Measurements from ENCODE around the gene TUBB8B.
"Not testable (repeated sequence)": the region's sequence is repeated elsewhere in the genome, so short reads cannot be mapped to it uniquely, and the experiment has no call there.

Gene TUBB8B

GRCh38 chr18:13177-13576 lies 36.2 kb downstream of the TUBB8B start:
- not testable (repeated sequence) for H3K4me2 ChIP-seq (ENCODE audit: insufficient read depth, low read length, poor library complexity, severe bottlenecking); H3K36me3 ChIP-seq (replicated peaks in 1 of 2; ENCODE audit: control insufficient read depth in 2 of 2, insufficient read depth in 2 of 2, low read length in 2 of 2); H2AK5ac ChIP-seq (ENCODE audit: low read depth, low read length); H3K4me3 ChIP-seq (ENCODE audit: low read length in 2 of 2); H4K91ac ChIP-seq (ENCODE audit: low read depth, low read length, poor library complexity); DNase-seq (ENCODE audit: low spot score); H3K18ac ChIP-seq (ENCODE audit: low read length); H2AFZ ChIP-seq (ENCODE audit: low read length); H3K9me3 ChIP-seq (replicated peaks in 1 of 2; ENCODE audit: control insufficient read depth in 2 of 2, insufficient read depth in 1 of 2, low read depth in 1 of 2, low read length in 2 of 2); H2BK15ac ChIP-seq (ENCODE audit: low read length); H3K27ac ChIP-seq (replicated peaks; ENCODE audit: low read length); H3K27me3 ChIP-seq (ENCODE audit: control insufficient read depth in 3 of 3, insufficient read depth in 3 of 3, low read depth in 1 of 3, low read length in 3 of 3); H3K23ac ChIP-seq (ENCODE audit: low read depth, low read length, poor library complexity); H3K4me1 ChIP-seq (ENCODE audit: control insufficient read depth in 2 of 2, insufficient read depth in 1 of 2, low read depth in 1 of 2, low read length in 2 of 2); H3K14ac ChIP-seq (ENCODE audit: low read length); H4K8ac ChIP-seq (ENCODE audit: low read depth, low read length); H3K79me1 ChIP-seq (ENCODE audit: low read depth, low read length); H2BK5ac ChIP-seq (ENCODE audit: low read length); H2BK12ac ChIP-seq (ENCODE audit: low read length); H3K4ac ChIP-seq (ENCODE audit: low read length); H2BK120ac ChIP-seq (ENCODE audit: low read depth, low read length); H3K9ac ChIP-seq (ENCODE audit: low read depth, low read length, poor library complexity)
- no CpG with 5 or more reads among the region's 6 CpGs for WGBS, 2 donors (ENCODE audit: extremely low coverage in 2 of 2, insufficient read length in 2 of 2, insufficient replicate concordance in 1 of 2)

- H2BK12ac ChIP-seq (ENCODE audit: low read length); H3K4me3 ChIP-seq (ENCODE audit: low read length in 2 of 2); H3K4ac ChIP-seq (ENCODE audit: low read length); H2BK120ac ChIP-seq (ENCODE audit: low read depth, low read length); H3K79me1 ChIP-seq (ENCODE audit: low read depth, low read length); H3K4me2 ChIP-seq (ENCODE audit: insufficient read depth, low read length, poor library complexity, severe bottlenecking); H3K27me3 ChIP-seq (ENCODE audit: control insufficient read depth in 3 of 3, insufficient read depth in 3 of 3, low read depth in 1 of 3, low read length in 3 of 3); H2BK5ac ChIP-seq (ENCODE audit: low read length); DNase-seq (ENCODE audit: low spot score); H2BK15ac ChIP-seq (ENCODE audit: low read length); H4K91ac ChIP-seq (ENCODE audit: low read depth, low read length, poor library complexity); H3K14ac ChIP-seq (ENCODE audit: low read length); H2AFZ ChIP-seq (ENCODE audit: low read length); H3K27ac ChIP-seq (replicated peaks; ENCODE audit: low read length); H3K4me1 ChIP-seq (ENCODE audit: control insufficient read depth in 2 of 2, insufficient read depth in 1 of 2, low read depth in 1 of 2, low read length in 2 of 2); H2AK5ac ChIP-seq (ENCODE audit: low read depth, low read length); H3K23ac ChIP-seq (ENCODE audit: low read depth, low read length, poor library complexity); H3K36me3 ChIP-seq (replicated peaks in 1 of 2; ENCODE audit: control insufficient read depth in 2 of 2, insufficient read depth in 2 of 2, low read length in 2 of 2); H4K8ac ChIP-seq (ENCODE audit: low read depth, low read length); H3K9ac ChIP-seq (ENCODE audit: low read depth, low read length, poor library complexity); H3K18ac ChIP-seq (ENCODE audit: low read length); H3K9me3 ChIP-seq (replicated peaks in 1 of 2; ENCODE audit: control insufficient read depth in 2 of 2, insufficient read depth in 1 of 2, low read depth in 1 of 2, low read length in 2 of 2): not testable (repeated sequence)
- no CpG with 5 or more reads among the region's 9 CpGs for WGBS, 2 donors (ENCODE audit: extremely low coverage in 2 of 2, insufficient read length in 2 of 2, insufficient replicate concordance in 1 of 2)
Measured at GRCh38 chr18:12773-13172, 36.6 kb downstream of the TUBB8B start.

GRCh38 chr18:11383-12274 lies 37.8 kb downstream of the TUBB8B start:
- not testable (repeated sequence) for H3K27me3 ChIP-seq (ENCODE audit: control insufficient read depth in 3 of 3, insufficient read depth in 3 of 3, low read depth in 1 of 3, low read length in 3 of 3); H3K14ac ChIP-seq (ENCODE audit: low read length); H3K9me3 ChIP-seq (replicated peaks in 1 of 2; ENCODE audit: control insufficient read depth in 2 of 2, insufficient read depth in 1 of 2, low read depth in 1 of 2, low read length in 2 of 2); H3K23ac ChIP-seq (ENCODE audit: low read depth, low read length, poor library complexity); H3K4me3 ChIP-seq (ENCODE audit: low read length in 2 of 2); H2BK12ac ChIP-seq (ENCODE audit: low read length); H3K4ac ChIP-seq (ENCODE audit: low read length); H3K4me2 ChIP-seq (ENCODE audit: insufficient read depth, low read length, poor library complexity, severe bottlenecking); H3K18ac ChIP-seq (ENCODE audit: low read length); H3K79me1 ChIP-seq (ENCODE audit: low read depth, low read length); H2BK15ac ChIP-seq (ENCODE audit: low read length); H4K91ac ChIP-seq (ENCODE audit: low read depth, low read length, poor library complexity); H2AFZ ChIP-seq (ENCODE audit: low read length); H3K9ac ChIP-seq (ENCODE audit: low read depth, low read length, poor library complexity); H3K27ac ChIP-seq (replicated peaks; ENCODE audit: low read length); H3K36me3 ChIP-seq (replicated peaks in 1 of 2; ENCODE audit: control insufficient read depth in 2 of 2, insufficient read depth in 2 of 2, low read length in 2 of 2); H2BK120ac ChIP-seq (ENCODE audit: low read depth, low read length); H2AK5ac ChIP-seq (ENCODE audit: low read depth, low read length); DNase-seq (ENCODE audit: low spot score); H4K8ac ChIP-seq (ENCODE audit: low read depth, low read length); H3K4me1 ChIP-seq (ENCODE audit: control insufficient read depth in 2 of 2, insufficient read depth in 1 of 2, low read depth in 1 of 2, low read length in 2 of 2); H2BK5ac ChIP-seq (ENCODE audit: low read length)
- no CpG with 5 or more reads among the region's 65 CpGs for WGBS, 2 donors (ENCODE audit: extremely low coverage in 2 of 2, insufficient read length in 2 of 2, insufficient replicate concordance in 1 of 2)

GRCh38 chr18:10624-11184 lies 38.7 kb downstream of the TUBB8B start:
- not testable (repeated sequence) for H3K9me3 ChIP-seq (replicated peaks in 1 of 2; ENCODE audit: control insufficient read depth in 2 of 2, insufficient read depth in 1 of 2, low read depth in 1 of 2, low read length in 2 of 2); H3K79me1 ChIP-seq (ENCODE audit: low read depth, low read length); H3K14ac ChIP-seq (ENCODE audit: low read length); H2BK120ac ChIP-seq (ENCODE audit: low read depth, low read length); H3K4ac ChIP-seq (ENCODE audit: low read length); H2AFZ ChIP-seq (ENCODE audit: low read length); H3K36me3 ChIP-seq (replicated peaks in 1 of 2; ENCODE audit: control insufficient read depth in 2 of 2, insufficient read depth in 2 of 2, low read length in 2 of 2); H3K9ac ChIP-seq (ENCODE audit: low read depth, low read length, poor library complexity); H3K4me1 ChIP-seq (ENCODE audit: control insufficient read depth in 2 of 2, insufficient read depth in 1 of 2, low read depth in 1 of 2, low read length in 2 of 2); H3K18ac ChIP-seq (ENCODE audit: low read length); H2AK5ac ChIP-seq (ENCODE audit: low read depth, low read length); H4K8ac ChIP-seq (ENCODE audit: low read depth, low read length); H4K91ac ChIP-seq (ENCODE audit: low read depth, low read length, poor library complexity); H3K23ac ChIP-seq (ENCODE audit: low read depth, low read length, poor library complexity); H3K27me3 ChIP-seq (ENCODE audit: control insufficient read depth in 3 of 3, insufficient read depth in 3 of 3, low read depth in 1 of 3, low read length in 3 of 3); H2BK12ac ChIP-seq (ENCODE audit: low read length); H2BK15ac ChIP-seq (ENCODE audit: low read length); H2BK5ac ChIP-seq (ENCODE audit: low read length); H3K4me3 ChIP-seq (ENCODE audit: low read length in 2 of 2); H3K4me2 ChIP-seq (ENCODE audit: insufficient read depth, low read length, poor library complexity, severe bottlenecking); H3K27ac ChIP-seq (replicated peaks; ENCODE audit: low read length); DNase-seq (ENCODE audit: low spot score)
- WGBS, 2 donors (ENCODE audit: extremely low coverage in 2 of 2, insufficient read length in 2 of 2, insufficient replicate concordance in 1 of 2) = no CpG with 5 or more reads among the region's 75 CpGs

Measured in neuronal stem cell (in vitro differentiated cells).